HG03575 (cell line): ENCODE results near the gene KCND2.
"Not testable (repeated sequence)": the region's sequence is repeated elsewhere in the genome, so short reads cannot be mapped to it uniquely, and the experiment has no call there.

Experiments used
- ATAC-seq: cut with Tn5 transposase; IDR thresholded peaks from one replicate; pipeline ENCODE4 v1.9.1; 2021; ENCODE audit not compliant: unreplicated experiment, insufficient number of reproducible peaks, low FRiP score; ENCODE audit errors: extremely low read depth

The KCND2 gene

GRCh38 chr7:120547605-120548004 is 274.6 kb downstream of the KCND2 start:
- no peak for ATAC-seq

DNA sequence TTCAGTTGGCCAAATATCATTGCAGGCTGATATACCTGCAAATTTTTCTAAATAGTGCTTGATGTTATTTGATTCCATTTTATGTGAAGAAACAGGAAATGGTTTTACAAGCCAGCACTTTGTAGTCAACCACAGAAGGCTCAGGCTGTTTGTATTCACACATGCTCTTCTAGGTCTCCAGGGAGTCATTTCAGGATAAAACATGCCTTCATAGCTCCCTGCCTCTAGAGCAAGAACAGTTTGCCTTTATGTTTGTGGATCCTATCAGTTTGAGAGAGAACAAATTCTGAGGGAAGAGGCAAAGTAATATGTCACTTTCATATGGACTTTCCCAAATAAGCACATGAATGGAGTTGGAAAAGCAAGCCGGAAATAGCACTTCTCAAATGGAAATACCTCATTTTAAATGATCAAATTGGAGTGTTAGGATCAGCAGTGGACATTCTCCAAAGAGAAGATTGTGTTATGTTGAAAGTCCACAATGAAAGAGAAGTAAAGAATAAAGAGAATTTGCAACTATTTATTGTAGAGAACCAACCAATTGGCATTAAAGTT is 277.6 kb downstream of the KCND2 start:
- no peak for ATAC-seq

DNA sequence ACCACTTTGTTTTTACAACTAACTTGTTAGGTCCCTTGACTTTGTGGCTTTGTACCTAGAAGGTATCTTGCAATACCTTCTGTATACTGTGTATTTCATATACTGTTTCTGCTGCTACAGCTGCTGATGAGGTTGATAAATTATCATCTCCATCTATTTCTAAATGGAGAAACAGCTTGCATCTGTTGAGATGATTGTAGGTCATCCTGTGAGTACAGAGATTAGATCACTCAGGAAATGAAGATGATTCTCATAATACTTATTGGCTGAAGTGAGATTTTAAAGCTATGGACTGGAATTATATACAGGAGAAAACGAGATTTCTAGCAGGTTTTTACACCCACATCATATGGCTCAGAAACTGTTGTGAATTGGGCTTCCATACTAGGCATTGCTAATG is 280.5 kb downstream of the KCND2 start:
- ATAC-seq, result no peak

DNA sequence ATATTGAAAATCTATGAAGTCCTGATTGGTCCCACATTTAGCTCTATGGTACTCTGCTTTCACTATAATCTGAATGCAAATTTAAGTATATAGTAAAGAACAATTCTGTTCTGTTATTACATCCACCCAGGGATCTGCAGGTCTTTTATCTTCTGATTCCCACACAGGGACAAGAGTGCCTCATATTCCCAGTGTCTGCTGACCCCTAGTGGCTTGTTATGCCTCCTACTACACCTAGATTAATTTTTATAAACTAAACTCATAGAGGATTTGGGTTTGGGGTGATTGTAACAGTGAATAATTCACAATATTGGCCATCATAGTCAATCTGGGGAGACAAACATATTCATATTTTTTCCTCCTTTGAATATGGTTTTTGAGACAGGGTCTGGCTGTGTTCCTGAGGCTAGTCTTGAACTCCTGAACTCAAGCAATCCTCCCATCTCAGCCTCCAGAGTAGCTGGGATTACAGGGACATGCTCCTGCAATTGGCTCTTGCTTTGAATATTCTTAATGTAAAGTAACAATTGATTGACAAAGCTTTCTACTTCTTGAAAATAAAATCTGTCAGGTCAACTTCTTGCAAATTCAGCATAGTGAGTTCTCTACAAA is 282.1 kb downstream of the KCND2 start:
- ATAC-seq, result peak; percentile 37

- no peak for ATAC-seq
These were observed 291.2 kb downstream of the KCND2 start for GRCh38 chr7:120564145-120564544.

GRCh38 chr7:120567204-120567603 is 294.2 kb downstream of the KCND2 start:
- ATAC-seq, result no peak

- ATAC-seq, result not testable (repeated sequence)
These were observed 305.7 kb downstream of the KCND2 start for GRCh38 chr7:120578657-120579056.

DNA sequence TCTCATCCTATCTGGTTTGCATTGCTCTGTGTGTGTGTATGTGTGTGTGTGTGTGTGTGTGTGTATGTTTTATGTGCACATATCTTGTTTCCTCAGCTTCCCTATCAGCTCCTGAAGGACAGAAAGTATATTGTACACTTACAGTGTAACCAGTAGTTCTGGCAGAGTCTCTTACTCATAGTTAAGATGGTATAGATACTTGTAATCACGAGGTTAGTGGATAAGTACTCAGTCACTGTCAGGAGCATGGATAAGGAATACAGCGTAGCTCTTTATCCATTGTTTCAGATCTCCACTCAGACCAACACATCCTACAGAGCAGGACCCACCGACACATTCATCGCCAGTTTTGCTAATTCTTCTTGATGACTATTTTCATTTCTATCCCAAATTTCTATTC is 309.9 kb downstream of the KCND2 start:
- no peak for ATAC-seq

GRCh38 chr7:120583899-120584586 is 311.1 kb downstream of the KCND2 start:
- no peak for ATAC-seq

DNA sequence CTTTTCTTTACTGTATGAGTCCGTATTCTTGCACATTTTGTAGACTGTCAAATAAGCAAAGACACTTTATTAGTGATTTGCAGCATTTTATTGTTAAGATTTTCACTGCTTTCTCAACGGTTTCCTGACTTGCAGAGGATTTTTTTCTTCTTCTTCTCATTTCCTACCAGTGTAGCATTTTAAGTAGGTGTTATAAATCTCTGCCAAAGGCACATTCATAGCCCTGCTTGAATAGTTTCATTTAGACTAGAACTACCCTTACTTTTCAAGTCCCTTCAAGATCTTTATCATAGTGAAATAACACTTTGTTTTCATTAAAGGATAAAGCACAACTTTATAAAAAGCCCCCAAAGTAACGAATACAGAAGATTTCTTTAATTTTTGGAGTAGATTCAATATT is 313.6 kb downstream of the KCND2 start:
- no peak for ATAC-seq

DNA sequence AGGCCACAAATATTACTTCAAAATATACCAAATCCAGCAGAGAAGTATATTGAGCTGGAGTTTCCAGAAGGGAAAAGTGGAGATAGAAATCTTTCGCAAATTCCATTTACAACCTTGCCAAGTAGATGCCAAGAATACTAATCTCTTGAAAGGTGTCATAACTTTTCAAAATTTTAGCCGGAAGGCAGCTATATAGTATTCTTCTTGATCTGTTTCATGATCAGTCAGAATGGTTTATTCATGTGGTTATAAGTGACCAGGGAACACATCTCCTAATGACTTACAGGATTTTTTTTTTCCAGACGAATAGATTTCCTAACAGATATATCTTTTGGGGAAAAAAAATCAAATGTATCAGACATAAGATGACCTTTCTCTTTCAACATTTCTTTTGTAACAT is 314.3 kb downstream of the KCND2 start:
- no peak for ATAC-seq

- ATAC-seq, result no peak
These were observed 315.4 kb downstream of the KCND2 start for GRCh38 chr7:120588416-120588815.

GRCh38 chr7:120588862-120589261 is 315.9 kb downstream of the KCND2 start:
- ATAC-seq, result no peak

DNA sequence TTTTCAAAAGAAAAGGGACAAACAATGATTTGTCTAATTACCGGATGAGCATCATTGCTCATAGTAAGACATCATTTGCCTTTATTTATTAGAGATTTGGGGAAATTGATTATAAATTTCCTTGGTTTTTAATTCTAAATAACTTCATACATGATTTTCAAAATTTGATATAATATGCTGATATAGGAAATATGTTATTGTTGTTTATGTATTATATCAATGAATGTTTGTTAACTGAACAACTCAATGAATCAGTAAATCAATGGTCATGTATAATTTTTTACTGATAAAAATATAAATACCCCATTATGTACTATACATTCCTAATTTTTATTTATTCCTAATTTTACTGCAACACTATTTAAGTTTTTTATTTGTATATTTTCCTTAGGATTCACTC is 327.6 kb downstream of the KCND2 start:
- no peak for ATAC-seq

DNA sequence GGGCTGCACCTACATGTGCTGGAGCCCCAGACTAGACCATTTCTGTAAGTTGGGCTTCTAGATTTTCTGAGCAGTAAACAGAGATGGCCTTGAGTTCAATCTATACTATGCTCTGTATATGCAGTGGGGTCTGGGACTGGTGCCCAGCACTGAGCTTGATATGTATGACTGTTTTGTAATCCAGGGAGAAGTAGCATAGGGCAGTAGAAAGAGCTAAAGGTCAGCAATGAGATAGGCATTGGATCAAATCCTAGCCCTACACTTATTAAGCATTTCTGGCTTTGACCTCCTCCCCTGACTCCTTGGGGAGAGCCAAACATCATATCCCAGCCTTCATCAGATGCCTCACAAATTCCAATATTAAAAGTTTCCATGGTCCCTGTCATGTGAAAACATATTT is 330.4 kb downstream of the KCND2 start:
- no peak for ATAC-seq

- ATAC-seq, result no peak
These were observed 336.3 kb downstream of the KCND2 start for GRCh38 chr7:120609136-120609753.

DNA sequence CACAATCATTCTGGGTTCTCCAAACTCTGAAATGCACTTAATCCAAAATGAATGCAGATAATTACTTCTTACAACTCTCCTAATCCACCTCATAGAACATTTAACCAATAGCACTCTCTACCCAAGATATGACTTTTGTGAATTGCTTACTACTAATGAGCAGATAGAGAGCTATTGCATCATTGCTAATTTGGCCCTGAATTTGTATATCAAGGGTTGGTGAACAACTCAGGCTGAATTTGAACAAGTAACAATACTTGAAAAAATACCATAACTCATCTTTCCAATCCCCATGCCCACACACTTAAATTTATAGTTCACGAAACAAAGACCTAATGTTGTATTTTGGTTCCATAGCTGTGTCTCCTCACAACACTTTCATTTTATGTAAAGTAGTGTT is 339.0 kb downstream of the KCND2 start:
- ATAC-seq, result no peak

DNA sequence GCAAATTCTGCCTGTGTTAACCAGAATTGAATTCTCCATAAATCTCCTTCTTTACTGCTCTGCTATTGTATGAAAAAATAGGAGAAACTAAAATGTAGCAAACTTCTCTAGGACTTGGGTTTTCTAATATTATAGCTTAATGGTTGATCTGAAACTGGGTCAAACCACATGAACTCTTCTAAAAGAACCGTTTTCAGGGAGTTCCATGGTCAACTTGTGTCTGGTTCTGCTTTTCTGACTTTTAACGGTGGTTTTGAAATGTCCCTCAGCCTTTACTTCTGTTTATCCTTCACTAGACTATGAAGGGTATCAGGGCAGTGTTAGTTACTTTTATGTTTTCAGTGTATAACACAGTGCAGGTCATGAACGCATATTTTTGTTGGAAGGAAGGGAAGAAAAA is 342.7 kb downstream of the KCND2 start:
- no peak for ATAC-seq

DNA sequence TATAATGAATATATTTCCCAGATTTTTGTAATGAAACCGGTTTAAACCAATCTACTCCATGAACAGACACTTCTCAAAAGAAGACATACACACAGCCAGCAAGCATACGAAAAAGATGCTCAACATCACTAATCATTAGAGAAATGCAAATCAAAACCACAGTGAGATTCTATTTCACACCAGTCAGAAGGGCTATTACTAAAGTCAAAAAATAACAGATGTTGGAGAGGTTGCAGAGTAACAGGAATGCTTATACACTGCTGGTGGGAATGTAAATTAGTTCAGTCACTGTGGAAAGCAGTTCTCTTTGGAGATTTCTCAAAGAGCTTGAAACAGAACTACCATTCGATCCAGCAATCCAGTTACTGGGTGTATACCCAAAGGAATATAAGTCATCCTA is 344.3 kb downstream of the KCND2 start:
- ATAC-seq, result no peak

DNA sequence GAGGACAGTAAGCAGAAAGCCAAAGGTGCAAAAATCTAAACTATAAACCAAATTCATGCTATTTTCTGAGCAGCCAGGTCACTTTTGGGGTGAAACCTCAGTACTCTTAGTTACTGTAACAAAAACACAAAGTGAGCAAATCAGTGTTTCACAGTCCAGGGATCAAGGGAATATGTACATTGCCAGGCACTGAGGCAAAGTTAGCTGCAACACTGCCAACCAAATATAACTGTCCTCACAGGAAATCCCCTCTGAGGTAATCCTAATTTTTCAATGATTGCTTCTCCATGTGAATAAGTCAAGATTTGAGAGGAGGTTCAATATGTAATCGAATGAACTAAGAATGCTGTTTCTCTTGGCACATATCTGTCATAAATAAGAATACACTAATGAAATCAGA is 355.3 kb downstream of the KCND2 start:
- no peak for ATAC-seq
